ENCODE measurements around the gene KRTAP5-3. TPM values are rescaled to one million over a fixed set of nuclear protein-coding genes. Genes with fewer than 3 reads are reported as not detected.

The KRTAP5-3 gene
- total RNA-seq, 4 donors from 2014 or later: 16.2 TPM; not detected in 3

- TF ChIP-seq CTCF (IDR thresholded peaks at IDR 0.05): no peak
- TF ChIP-seq POLR2A (IDR thresholded peaks at IDR 0.05): no peak
- DNase-seq (ENCODE audit: low spot score in 2 of 2): peak in 1 of 2 donors; percentile 96
- no peak overlapping the region for H3K4me3 ChIP-seq (ENCODE audit: low read depth, poor library complexity, severe bottlenecking)
- intact Hi-C loops (cut with DNase I; ENCODE audit: low total_unique reads): no loop called here
- WGBS, 2 donors: 28 to 29% methylated on average over 13 to 20 of the region's 29 CpGs
Observed at GRCh38 chr11:1559111-1559951, 48.9 kb downstream of the KRTAP5-3 start.

GRCh38 chr11:1558775-1559110, 49.5 kb downstream of the KRTAP5-3 start:
- TF ChIP-seq POLR2A (IDR thresholded peaks at IDR 0.05) (no peak), CTCF (IDR thresholded peaks at IDR 0.05) (no peak)
- H3K4me3 ChIP-seq (ENCODE audit: low read depth, poor library complexity, severe bottlenecking): no peak overlapping the region
- no peak for DNase-seq (ENCODE audit: low spot score in 2 of 2)
- intact Hi-C loops (cut with DNase I; ENCODE audit: low total_unique reads): no loop called here
- WGBS, 2 donors: 49 to 57% methylated on average over 10 to 11 of the region's 12 CpGs

GRCh38 chr11:1557904-1558774, 50.1 kb downstream of the KRTAP5-3 start:
- no peak overlapping the region for H3K4me3 ChIP-seq (ENCODE audit: low read depth, poor library complexity, severe bottlenecking)
- DNase-seq (ENCODE audit: low spot score in 2 of 2): no peak
- intact Hi-C loops (cut with DNase I; ENCODE audit: low total_unique reads): no loop called here
- 37 to 52% methylated on average over 29 of the region's 29 CpGs for WGBS, 2 donors
- no peak for TF ChIP-seq POLR2A (IDR thresholded peaks at IDR 0.05)
- TF ChIP-seq CTCF (IDR thresholded peaks at IDR 0.05): no peak

Other genes starting within 250 kb of the KRTAP5-3 start
- gene BRSK2, start 218.5 kb downstream of the KRTAP5-3 start, total RNA-seq: under 1 TPM in 2 of 4 donors, not detected in 2; 0.23 to 0.68 TPM
- 100 to 1,000 TPM in 1 of 4 donors, 10 to 100 TPM in 3; 84.8 to 126 (median 93.8) TPM for gene MOB2, start 121.7 kb downstream of the KRTAP5-3 start, total RNA-seq
- 10 to 100 TPM in 1 of 4 donors, 1 to 10 TPM in 3; 4.0 to 11.6 (median 5.9) TPM for gene DUSP8, start 36.2 kb downstream of the KRTAP5-3 start, total RNA-seq
- gene KRTAP5-1, start 23.2 kb downstream of the KRTAP5-3 start, total RNA-seq: 1 to 10 TPM in 1 of 4 donors, not detected in 3; 8.1 TPM
- gene KRTAP5-2, start 10.2 kb downstream of the KRTAP5-3 start, total RNA-seq: 10 to 100 TPM in 1 of 4 donors, under 1 TPM in 1, not detected in 2; 0.55 to 15.1 TPM
- 1 to 10 TPM in 1 of 4 donors, not detected in 3; 7.9 TPM for gene KRTAP5-4, start 13.7 kb upstream of the KRTAP5-3 start, total RNA-seq
- gene KRTAP5-5, start 21.3 kb upstream of the KRTAP5-3 start, total RNA-seq: 1 to 10 TPM in 1 of 4 donors, not detected in 3; 2.5 TPM
- gene KRTAP5-6, start 88.7 kb upstream of the KRTAP5-3 start, total RNA-seq: 1 to 10 TPM in 1 of 4 donors, not detected in 3; 6.7 TPM
- gene IFITM10, start 142.1 kb upstream of the KRTAP5-3 start, total RNA-seq: 10 to 100 TPM in 1 of 4 donors, 1 to 10 TPM in 3; 2.5 to 13.7 (median 6.3) TPM
- gene CTSD, start 155.5 kb upstream of the KRTAP5-3 start, total RNA-seq: 100 to 1,000 TPM; 573 to 913 (median 707) TPM
- gene SYT8, start 226.5 kb upstream of the KRTAP5-3 start, total RNA-seq: 100 to 1,000 TPM in 3 of 4 donors, 10 to 100 TPM in 1; 74.1 to 177 (median 106) TPM
- 10 to 100 TPM; 10.7 to 17.7 (median 15.8) TPM for gene TNNI2, start 230.5 kb upstream of the KRTAP5-3 start, total RNA-seq
- 100 to 1,000 TPM in 1 of 4 donors, 10 to 100 TPM in 3; 73.7 to 105 (median 86.6) TPM for gene LSP1, start 244.6 kb upstream of the KRTAP5-3 start, total RNA-seq

Measured in lower leg skin (tissue), 4 donors.